Fibroblast of pulmonary artery (primary cell): ENCODE data around the gene PPARGC1A.

Experiments
- DNase-seq: peaks from one replicate; pipeline ENCODE4 v3.0.0-alpha.2; 2010; ENCODE audit warnings: low read depth
- H3K4me3 ChIP-seq: replicated peaks from 2 replicates; pipeline ENCODE4 v1.5.1; 2011; ENCODE audit warnings: low read depth, mild to moderate bottlenecking, control low read depth, low read length, moderate library complexity
- CTCF ChIP-seq: IDR thresholded peaks from 2 replicates; pipeline ENCODE4 v1.5.1; 2011; ENCODE audit warnings: mild to moderate bottlenecking, control low read depth, low read length, inconsistent platforms; ENCODE audit errors: missing control alignments

PPARGC1A gene

GRCh38 chr4:23835774-23836478, 53.9 kb downstream of the PPARGC1A start:
- no peak for DNase-seq
- no peak overlapping the region for H3K4me3 ChIP-seq
- no peak for TF ChIP-seq CTCF

GRCh38 chr4:23828779-23829178, 61.1 kb downstream of the PPARGC1A start:
- H3K4me3 ChIP-seq = no peak overlapping the region

DNA sequence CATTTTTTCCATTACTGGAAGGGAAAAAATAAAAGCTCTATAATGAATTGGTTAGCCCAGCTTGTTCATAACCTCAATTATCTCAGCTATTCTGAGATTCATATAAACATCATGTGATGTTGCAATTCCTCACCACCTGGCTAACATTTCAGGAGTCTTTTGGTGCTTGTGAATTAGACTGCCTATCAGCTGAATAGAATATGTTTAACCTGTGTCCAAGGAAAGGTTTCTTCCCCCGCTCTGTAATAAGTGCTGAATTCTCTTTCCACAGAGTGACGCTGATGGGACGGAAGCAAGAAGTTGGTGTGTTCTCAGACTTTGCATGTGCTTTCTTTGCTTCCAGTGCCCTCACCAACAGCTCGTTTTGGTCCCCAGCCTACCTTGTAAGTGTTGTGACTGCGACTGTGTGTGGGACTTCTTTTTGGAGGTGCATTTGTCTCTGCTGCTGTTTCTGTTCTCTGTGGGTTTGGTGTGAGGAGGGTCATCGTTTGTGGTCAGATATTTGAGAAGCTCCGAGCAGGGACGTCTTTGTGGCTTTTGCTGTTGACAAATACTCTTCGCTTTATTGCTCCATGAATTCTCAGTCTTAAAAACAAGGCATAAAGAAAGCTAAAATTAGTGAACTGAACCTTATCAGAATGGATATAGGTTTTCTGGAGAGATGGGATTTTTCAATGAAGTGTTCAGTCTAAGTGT, 61.7 kb downstream of the PPARGC1A start:
- no peak for TF ChIP-seq CTCF
- no peak for DNase-seq

More at GRCh38 chr4:23828779-23829178, 61.1 kb downstream of the PPARGC1A start:
- DNase-seq = no peak
- TF ChIP-seq CTCF = no peak

GRCh38 chr4:23822181-23822580, 67.7 kb downstream of the PPARGC1A start:
- TF ChIP-seq CTCF = no peak
- H3K4me3 ChIP-seq = no peak overlapping the region
- no peak for DNase-seq

More for the DNA sequence above, 61.7 kb downstream of the PPARGC1A start:
- H3K4me3 ChIP-seq = no peak overlapping the region

DNA sequence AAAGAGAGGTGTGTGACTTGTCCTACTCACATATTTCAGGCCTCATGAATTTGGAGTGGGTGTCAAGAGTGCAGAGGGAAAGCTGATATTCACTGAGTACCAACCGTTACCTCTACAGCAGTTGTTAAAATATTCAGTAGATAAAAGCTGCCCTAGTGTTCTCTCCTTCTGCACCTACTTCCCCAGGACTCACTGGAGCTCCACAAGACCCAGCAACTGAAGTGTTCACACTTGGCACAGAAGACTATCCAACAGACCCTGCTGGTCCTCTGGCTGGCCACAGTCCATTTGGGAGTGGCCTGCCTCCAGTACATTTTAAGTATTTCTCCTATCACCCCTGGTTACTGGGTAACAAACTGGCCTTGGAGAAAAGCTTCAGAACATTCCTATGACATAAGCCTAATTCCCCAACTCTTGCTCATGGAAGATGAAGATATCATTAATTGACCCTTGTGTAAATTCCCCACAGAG, 70.8 kb downstream of the PPARGC1A start:
- H3K4me3 ChIP-seq = no peak overlapping the region
- no peak for TF ChIP-seq CTCF
- DNase-seq = peak; percentile 11

GRCh38 chr4:23818097-23818885, 71.6 kb downstream of the PPARGC1A start:
- TF ChIP-seq CTCF = no peak
- DNase-seq = no peak
- H3K4me3 ChIP-seq = no peak overlapping the region
